ENCODE measurements around the gene NES. TPM values are rescaled to one million over a fixed set of nuclear protein-coding genes. Genes with fewer than 3 reads are reported as not detected.

Gene NES
- total RNA-seq, 1 donor from 2014 or later, result 699 TPM

DNA sequence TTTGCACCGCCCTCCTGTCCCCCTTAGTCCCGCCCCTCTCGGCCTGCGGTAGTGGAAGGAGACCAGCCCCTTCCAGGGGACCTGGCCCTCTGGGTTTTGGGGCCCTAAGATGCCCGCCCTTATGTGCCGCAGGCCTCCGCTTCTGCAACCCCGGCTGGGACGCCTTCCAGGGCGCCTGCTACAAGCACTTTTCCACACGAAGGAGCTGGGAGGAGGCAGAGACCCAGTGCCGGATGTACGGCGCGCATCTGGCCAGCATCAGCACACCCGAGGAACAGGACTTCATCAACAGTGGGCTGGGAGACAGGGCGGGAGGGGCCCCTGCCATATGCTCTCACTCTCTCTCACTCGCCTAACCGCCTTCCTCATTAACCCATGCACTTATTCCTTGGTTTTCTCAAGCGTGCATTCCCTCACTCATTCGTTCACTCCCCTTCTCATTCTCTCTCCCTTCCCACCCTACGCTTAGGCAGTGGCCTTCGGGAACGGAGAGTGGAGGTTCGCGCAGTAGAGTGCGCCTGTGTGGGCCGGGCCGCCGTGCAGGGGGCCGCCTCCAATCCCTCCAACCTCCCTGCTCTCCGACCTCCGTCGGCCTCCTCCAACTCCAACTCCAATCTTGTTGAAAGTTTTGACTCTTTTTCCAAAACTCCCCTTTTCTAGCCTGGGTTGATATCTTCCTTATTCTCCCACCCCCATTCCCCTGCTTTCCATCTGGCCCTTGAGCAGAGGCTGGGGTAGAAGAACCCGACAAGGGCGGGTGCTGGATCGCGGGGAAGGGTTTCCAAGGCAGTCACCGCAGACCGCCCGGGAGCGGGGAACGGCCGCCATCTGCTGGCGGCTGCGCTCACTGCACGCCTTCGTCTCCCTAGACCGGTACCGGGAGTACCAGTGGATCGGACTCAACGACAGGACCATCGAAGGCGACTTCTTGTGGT lies 20.1 kb downstream of the NES start:
- DNase-seq (ENCODE audit: low spot score), result peak; percentile 89
- intact Hi-C loops (cut with DNase I), result loop anchor here (1.0 to 5.0 kb wide), 2 partner anchors 32 to 75 kb away; no protein-coding TSS in a partner anchor

- no peak for DNase-seq (ENCODE audit: low spot score)
- intact Hi-C loops (cut with DNase I), result loop anchor here (5.0 kb wide), 1 partner anchor 74 kb away; no protein-coding TSS in a partner anchor
These were observed 21.2 kb downstream of the NES start for GRCh38 chr1:156655904-156656516.

GRCh38 chr1:156655151-156655903 lies 21.9 kb downstream of the NES start:
- DNase-seq (ENCODE audit: low spot score), result no peak
- intact Hi-C loops (cut with DNase I), result loop anchor here (5.0 kb wide), 1 partner anchor 73 kb away; no protein-coding TSS in a partner anchor

DNA sequence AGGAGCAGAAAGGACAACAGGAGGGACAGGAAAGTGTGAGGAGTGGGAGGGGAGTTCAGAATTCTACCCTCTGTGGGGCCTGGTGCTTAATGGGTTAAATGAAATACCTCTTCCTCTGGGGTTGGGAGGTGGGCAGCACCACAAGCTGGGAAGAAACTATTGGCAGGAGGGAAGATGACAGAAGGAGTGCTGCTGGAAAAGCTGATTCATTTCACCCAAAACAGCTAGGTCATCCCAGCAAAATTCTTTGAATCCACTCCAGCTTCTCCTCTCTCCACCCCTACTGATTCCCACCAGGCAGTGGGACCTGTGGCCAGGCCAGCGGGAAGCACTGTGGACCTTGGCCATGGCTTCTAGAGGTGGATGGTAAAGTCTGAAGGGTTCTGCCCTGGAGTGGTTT lies 22.5 kb downstream of the NES start:
- intact Hi-C loops (cut with DNase I), result loop anchor here (5.0 kb wide), 1 partner anchor 72 kb away; no protein-coding TSS in a partner anchor

GRCh38 chr1:156652992-156653355 lies 24.2 kb downstream of the NES start:
- no peak for DNase-seq (ENCODE audit: low spot score)
- intact Hi-C loops (cut with DNase I), result no loop called here

More for the DNA sequence above, 22.5 kb downstream of the NES start:
- no peak for DNase-seq (ENCODE audit: low spot score)

GRCh38 chr1:156652131-156652991 lies 24.8 kb downstream of the NES start:
- intact Hi-C loops (cut with DNase I), result no loop called here
- no peak for DNase-seq (ENCODE audit: low spot score)

- intact Hi-C loops (cut with DNase I), result no loop called here
- DNase-seq (ENCODE audit: low spot score), result no peak
These were observed 28.3 kb downstream of the NES start for GRCh38 chr1:156648951-156649350.

DNA sequence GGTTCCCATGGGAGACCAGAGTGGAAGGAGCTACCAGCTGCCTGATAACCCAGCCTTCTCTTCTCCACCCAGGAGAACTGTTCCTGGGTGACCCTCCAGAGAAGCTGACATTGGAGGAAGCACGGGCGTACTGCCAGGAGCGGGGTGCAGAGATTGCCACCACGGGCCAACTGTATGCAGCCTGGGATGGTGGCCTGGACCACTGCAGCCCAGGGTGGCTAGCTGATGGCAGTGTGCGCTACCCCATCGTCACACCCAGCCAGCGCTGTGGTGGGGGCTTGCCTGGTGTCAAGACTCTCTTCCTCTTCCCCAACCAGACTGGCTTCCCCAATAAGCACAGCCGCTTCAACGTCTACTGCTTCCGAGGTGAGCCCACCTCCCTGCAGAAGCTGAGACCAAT lies 28.7 kb downstream of the NES start:
- no peak for DNase-seq (ENCODE audit: low spot score)
- intact Hi-C loops (cut with DNase I), result no loop called here

DNA sequence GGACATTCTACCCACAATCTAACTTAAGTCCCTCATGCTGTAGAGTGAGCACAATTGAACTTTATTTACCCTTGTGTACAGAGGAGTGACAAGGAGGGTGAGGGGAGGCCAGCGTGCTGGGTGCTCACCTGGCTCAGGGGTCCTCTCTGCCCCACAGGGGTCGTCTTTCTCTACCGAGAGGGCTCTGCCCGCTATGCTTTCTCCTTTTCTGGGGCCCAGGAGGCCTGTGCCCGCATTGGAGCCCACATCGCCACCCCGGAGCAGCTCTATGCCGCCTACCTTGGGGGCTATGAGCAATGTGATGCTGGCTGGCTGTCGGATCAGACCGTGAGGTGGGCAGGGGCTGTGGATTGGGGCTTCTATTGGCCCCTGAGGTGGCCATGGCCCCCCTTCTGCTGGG lies 29.9 kb downstream of the NES start:
- no peak for DNase-seq (ENCODE audit: low spot score)
- intact Hi-C loops (cut with DNase I), result no loop called here

DNA sequence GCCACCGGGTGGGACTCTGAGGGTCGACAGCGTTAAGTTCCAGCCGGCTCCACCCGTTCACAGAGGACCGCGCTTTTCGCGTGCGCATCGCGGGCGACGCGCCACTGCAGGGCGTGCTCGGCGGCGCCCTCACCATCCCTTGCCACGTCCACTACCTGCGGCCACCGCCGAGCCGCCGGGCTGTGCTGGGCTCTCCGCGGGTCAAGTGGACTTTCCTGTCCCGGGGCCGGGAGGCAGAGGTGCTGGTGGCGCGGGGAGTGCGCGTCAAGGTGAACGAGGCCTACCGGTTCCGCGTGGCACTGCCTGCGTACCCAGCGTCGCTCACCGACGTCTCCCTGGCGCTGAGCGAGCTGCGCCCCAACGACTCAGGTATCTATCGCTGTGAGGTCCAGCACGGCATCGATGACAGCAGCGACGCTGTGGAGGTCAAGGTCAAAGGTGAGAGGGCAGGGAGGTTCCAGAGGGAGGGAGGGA lies 30.4 kb downstream of the NES start:
- intact Hi-C loops (cut with DNase I), result no loop called here
- DNase-seq (ENCODE audit: low spot score), result no peak

DNA sequence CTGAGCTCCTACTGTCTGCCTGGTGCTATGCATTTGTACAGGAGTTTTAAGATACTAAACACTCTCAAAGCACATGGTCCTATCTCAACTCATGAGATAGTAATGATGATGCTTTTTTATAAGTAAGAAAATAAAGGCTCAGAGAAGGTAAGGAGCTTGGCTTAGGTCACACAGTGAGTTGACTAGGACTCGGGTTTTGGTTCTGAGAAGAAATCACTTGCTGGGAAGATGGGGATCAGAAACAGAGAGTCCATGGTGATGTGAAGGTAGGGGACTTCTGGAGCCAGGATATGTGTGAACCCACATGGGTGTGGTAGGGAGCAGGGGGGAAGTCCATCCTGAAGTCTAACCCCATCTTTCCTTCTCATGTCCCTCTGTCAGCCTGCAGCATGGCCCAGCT lies 31.5 kb downstream of the NES start:
- no peak for DNase-seq (ENCODE audit: low spot score)
- intact Hi-C loops (cut with DNase I), result no loop called here

GRCh38 chr1:156645056-156645455 lies 32.2 kb downstream of the NES start:
- intact Hi-C loops (cut with DNase I), result no loop called here

GRCh38 chr1:156644640-156645039 lies 32.6 kb downstream of the NES start:
- no peak for DNase-seq (ENCODE audit: low spot score)
- intact Hi-C loops (cut with DNase I), result no loop called here

More at GRCh38 chr1:156645056-156645455, 32.2 kb downstream of the NES start:
- no peak for DNase-seq (ENCODE audit: low spot score)

DNA sequence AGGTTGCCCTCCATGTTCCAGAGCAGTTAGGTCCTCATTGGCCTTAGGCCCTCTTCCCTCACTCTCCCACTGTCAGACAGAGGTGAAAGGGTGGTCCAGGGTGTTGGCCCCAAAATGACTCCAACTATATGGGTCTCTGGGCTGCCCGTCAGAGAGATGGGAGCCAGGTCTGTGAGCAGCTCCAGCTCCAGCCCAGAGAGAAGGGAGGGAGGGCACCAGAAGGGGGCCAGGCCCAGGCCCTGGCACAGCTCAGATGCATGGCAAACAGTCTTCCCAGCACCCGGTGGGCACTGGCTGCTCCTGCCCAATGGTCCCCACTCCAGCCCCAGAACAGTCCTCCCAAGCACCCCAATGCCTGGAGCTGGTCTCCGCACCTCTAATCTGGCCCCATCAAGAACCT lies 33.1 kb downstream of the NES start:
- intact Hi-C loops (cut with DNase I), result no loop called here
- no peak for DNase-seq (ENCODE audit: low spot score)

GRCh38 chr1:156643778-156644092 lies 33.5 kb downstream of the NES start:
- DNase-seq (ENCODE audit: low spot score), result no peak
- intact Hi-C loops (cut with DNase I), result no loop called here

GRCh38 chr1:156643049-156643777 lies 34.0 kb downstream of the NES start:
- no peak for DNase-seq (ENCODE audit: low spot score)
- intact Hi-C loops (cut with DNase I), result no loop called here

GRCh38 chr1:156642265-156643048 lies 34.8 kb downstream of the NES start:
- no peak for DNase-seq (ENCODE audit: low spot score)
- intact Hi-C loops (cut with DNase I), result no loop called here

DNA sequence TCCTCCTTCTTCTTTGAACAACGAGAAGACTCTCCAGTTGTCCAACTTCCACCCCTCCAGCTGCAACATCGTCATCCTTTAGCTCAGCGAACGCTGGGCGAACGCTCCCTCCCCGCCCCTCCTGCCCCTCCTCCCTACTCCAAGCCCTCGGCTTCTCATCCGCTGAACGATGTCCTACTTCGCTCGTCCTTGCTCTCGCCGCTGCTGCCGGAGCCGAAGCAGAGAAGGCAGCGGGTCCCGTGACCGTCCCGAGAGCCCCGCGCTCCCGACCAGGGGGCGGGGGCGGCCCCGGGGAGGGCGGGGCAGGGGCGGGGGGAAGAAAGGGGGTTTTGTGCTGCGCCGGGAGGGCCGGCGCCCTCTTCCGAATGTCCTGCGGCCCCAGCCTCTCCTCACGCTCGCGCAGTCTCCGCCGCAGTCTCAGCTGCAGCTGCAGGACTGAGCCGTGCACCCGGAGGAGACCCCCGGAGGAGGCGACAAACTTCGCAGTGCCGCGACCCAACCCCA lies 35.4 kb downstream of the NES start, which contains the start of gene BCAN:
TSS of gene BCAN (plus strand) at position 357 of the 504 bp plus-strand sequence. CDS start 3,938 bp downstream, outside the sequence.
- DNase-seq (ENCODE audit: low spot score), result no peak
- intact Hi-C loops (cut with DNase I), result no loop called here
